ENCODE data around the gene KCNN1. TPM values are rescaled to one million over a fixed set of nuclear protein-coding genes. Genes with fewer than 3 reads are reported as not detected.

KCNN1 gene
- total and polyA plus RNA-seq, 2 of the 13 experiments (the other 11 are each of a cell fraction or from before 2014, with no cell fraction given), result 0.04 TPM; not detected in 1

DNA sequence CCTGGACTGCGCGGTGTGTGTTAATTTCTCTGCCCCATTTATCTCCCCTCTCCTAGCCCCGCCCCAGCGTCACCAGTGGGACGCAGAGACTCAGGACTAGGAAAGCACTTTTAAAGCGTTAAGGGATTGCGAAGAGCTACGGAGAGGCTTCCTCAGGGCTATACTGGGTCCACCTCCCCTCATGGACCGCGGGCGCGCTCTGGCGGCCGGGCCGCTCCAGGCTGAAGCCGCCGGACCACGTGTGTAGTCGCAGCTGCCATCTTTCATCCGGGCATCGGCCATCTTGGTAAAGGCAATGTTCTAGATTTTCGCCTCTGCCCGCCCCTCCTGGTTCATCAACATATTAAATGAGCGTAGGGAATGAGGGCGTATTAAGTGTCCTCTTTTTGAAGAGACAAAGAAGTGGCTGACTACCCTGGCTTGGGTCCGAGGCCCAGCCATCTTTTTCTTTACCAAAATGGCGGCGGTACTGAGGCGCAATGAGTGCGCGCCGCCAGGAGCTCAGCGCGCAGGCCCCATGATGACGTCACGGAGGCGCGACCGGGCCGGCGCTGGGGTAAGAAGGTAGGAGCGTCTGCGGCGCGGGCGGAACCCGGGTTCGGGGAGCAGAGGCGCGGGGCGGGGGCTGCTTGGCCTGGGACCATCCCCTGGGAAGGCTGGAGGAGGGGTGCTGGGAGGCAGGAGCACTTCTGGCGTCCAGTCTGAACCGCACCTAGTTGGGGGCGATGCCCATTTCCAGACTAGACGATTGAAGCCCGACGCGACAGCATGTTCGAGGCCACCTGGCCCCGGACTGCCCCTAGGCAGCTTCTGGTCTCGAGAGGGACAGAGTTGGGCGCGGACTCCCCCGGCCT is 34.2 kb upstream of the KCNN1 start, which contains the start of gene CCDC124 (continued):
- peak; percentile 45 for TF ChIP-seq ZNF160 (CRISPR knock-in tag; IDR thresholded peaks at IDR 0.05)
- TF ChIP-seq, protein P1, sequence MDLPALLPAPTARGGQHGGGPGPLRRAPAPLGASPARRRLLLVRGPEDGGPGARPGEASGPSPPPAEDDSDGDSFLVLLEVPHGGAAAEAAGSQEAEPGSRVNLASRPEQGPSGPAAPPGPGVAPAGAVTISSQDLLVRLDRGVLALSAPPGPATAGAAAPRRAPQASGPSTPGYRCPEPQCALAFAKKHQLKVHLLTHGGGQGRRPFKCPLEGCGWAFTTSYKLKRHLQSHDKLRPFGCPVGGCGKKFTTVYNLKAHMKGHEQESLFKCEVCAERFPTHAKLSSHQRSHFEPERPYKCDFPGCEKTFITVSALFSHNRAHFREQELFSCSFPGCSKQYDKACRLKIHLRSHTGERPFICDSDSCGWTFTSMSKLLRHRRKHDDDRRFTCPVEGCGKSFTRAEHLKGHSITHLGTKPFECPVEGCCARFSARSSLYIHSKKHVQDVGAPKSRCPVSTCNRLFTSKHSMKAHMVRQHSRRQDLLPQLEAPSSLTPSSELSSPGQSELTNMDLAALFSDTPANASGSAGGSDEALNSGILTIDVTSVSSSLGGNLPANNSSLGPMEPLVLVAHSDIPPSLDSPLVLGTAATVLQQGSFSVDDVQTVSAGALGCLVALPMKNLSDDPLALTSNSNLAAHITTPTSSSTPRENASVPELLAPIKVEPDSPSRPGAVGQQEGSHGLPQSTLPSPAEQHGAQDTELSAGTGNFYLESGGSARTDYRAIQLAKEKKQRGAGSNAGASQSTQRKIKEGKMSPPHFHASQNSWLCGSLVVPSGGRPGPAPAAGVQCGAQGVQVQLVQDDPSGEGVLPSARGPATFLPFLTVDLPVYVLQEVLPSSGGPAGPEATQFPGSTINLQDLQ (CRISPR knock-in tag; IDR thresholded peaks at IDR 0.05), result peak; percentile 79; the same call in 1 of the 2 replicates
- peak; percentile 59; the same call in 1 of the 2 replicates for TF ChIP-seq RXRA (CRISPR knock-in tag; IDR thresholded peaks at IDR 0.05)
- TF ChIP-seq ZC3H13 (CRISPR knock-in tag; IDR thresholded peaks at IDR 0.05), result no peak
- no peak for TF ChIP-seq ZNF816 (CRISPR knock-in tag; IDR thresholded peaks at IDR 0.05; ENCODE audit: borderline replicate concordance)
- TF ChIP-seq, protein P2, sequence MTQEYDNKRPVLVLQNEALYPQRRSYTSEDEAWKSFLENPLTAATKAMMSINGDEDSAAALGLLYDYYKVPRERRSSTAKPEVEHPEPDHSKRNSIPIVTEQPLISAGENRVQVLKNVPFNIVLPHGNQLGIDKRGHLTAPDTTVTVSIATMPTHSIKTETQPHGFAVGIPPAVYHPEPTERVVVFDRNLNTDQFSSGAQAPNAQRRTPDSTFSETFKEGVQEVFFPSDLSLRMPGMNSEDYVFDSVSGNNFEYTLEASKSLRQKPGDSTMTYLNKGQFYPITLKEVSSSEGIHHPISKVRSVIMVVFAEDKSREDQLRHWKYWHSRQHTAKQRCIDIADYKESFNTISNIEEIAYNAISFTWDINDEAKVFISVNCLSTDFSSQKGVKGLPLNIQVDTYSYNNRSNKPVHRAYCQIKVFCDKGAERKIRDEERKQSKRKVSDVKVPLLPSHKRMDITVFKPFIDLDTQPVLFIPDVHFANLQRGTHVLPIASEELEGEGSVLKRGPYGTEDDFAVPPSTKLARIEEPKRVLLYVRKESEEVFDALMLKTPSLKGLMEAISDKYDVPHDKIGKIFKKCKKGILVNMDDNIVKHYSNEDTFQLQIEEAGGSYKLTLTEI (CRISPR knock-in tag; conservative IDR thresholded peaks at IDR 0.05), result no peak
- TF ChIP-seq SMYD3 (CRISPR knock-in tag; IDR thresholded peaks at IDR 0.05), result no peak
- TF ChIP-seq, protein P3, sequence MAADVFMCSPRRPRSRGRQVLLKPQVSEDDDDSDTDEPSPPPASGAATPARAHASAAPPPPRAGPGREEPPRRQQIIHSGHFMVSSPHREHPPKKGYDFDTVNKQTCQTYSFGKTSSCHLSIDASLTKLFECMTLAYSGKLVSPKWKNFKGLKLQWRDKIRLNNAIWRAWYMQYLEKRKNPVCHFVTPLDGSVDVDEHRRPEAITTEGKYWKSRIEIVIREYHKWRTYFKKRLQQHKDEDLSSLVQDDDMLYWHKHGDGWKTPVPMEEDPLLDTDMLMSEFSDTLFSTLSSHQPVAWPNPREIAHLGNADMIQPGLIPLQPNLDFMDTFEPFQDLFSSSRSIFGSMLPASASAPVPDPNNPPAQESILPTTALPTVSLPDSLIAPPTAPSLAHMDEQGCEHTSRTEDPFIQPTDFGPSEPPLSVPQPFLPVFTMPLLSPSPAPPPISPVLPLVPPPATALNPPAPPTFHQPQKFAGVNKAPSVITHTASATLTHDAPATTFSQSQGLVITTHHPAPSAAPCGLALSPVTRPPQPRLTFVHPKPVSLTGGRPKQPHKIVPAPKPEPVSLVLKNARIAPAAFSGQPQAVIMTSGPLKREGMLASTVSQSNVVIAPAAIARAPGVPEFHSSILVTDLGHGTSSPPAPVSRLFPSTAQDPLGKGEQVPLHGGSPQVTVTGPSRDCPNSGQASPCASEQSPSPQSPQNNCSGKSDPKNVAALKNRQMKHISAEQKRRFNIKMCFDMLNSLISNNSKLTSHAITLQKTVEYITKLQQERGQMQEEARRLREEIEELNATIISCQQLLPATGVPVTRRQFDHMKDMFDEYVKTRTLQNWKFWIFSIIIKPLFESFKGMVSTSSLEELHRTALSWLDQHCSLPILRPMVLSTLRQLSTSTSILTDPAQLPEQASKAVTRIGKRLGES (CRISPR knock-in tag; IDR thresholded peaks at IDR 0.05; ENCODE audit: borderline replicate concordance), result no peak
- no peak for TF ChIP-seq PRMT3 (CRISPR knock-in tag; IDR thresholded peaks at IDR 0.05; ENCODE audit: borderline replicate concordance, low read depth)
- no peak for TF ChIP-seq NRL (CRISPR knock-in tag; IDR thresholded peaks at IDR 0.05; ENCODE audit: borderline replicate concordance)
- TF ChIP-seq, protein P4, sequence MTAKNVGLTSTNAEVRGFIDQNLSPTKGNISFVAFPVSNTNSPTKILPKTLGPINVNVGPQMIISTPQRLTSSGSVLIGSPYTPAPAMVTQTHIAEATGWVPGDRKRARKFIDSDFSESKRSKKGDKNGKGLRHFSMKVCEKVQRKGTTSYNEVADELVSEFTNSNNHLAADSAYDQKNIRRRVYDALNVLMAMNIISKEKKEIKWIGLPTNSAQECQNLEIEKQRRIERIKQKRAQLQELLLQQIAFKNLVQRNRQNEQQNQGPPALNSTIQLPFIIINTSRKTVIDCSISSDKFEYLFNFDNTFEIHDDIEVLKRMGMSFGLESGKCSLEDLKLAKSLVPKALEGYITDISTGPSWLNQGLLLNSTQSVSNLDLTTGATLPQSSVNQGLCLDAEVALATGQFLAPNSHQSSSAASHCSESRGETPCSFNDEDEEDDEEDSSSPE (CRISPR knock-in tag; IDR thresholded peaks at IDR 0.05), result peak; percentile 66
- no peak for TF ChIP-seq MBD4 (IDR thresholded peaks at IDR 0.05; ENCODE audit: borderline replicate concordance, low read length)
- TF ChIP-seq ZBTB20 (CRISPR knock-in tag; IDR thresholded peaks at IDR 0.05; ENCODE audit: borderline replicate concordance, low read depth), result peak; percentile 23; the same call in 1 of the 2 replicates
- no peak for TF ChIP-seq HHEX (CRISPR knock-in tag; IDR thresholded peaks at IDR 0.05)
- TF ChIP-seq ZNF720 (CRISPR knock-in tag; IDR thresholded peaks at IDR 0.05), result no peak
- TF ChIP-seq ZSCAN29 (CRISPR knock-in tag; conservative IDR thresholded peaks at IDR 0.05), result no peak
- TF ChIP-seq RAD51 (IDR thresholded peaks at IDR 0.05; ENCODE audit: borderline replicate concordance), result peak; percentile 40; the same call in 1 of the 2 replicates
- TF ChIP-seq ATF7 (IDR thresholded peaks at IDR 0.05), result peak; percentile 98
- TF ChIP-seq ATF7 (CRISPR knock-in tag; IDR thresholded peaks at IDR 0.05), result 0 out of 2 replicates have a peak, but pooled peaks have one; percentile 77
- TF ChIP-seq BRD4 (CRISPR knock-in tag; IDR thresholded peaks at IDR 0.05), result peak; percentile 92
